ENCODE measurements around the gene ARHGAP23. TPM values are rescaled to one million over a fixed set of nuclear protein-coding genes. Genes with fewer than 3 reads are reported as not detected.

Gene ARHGAP23
- total RNA-seq, 1 experiment from 2014 or later, result 129 TPM

GRCh38 chr17:38418062-38418692 is 10.1 kb upstream of the ARHGAP23 start:
- no peak for DNase-seq
- CTCF ChIA-PET, result interaction anchor here (0.6 kb wide), 1 partner anchor 19 kb away, joined by 14 read pairs; no protein-coding TSS in a partner anchor
- POLR2A ChIA-PET (ENCODE audit: unreplicated experiment), result no interaction called here
- TF ChIP-seq CTCF (conservative IDR thresholded peaks at IDR 0.05), result no peak
- TF ChIP-seq EZH2 (IDR thresholded peaks at IDR 0.05; ENCODE audit: low read depth), result no peak
- no peaks in the 10 kb centered on the region for H3K9me2 ChIP-seq (ENCODE audit: insufficient read depth)
- no peak overlapping the region for H2AFZ ChIP-seq
- H3K79me2 ChIP-seq (ENCODE audit: low read depth), result no peaks in the 10 kb centered on the region
- H3F3A ChIP-seq (ENCODE audit: insufficient read depth, low read depth), result peaks cover 15% of the 10 kb centered on the region; the same call in 1 of the 2 replicates
- BruUV-seq (replicated peaks), result no TSS peak
- H3K27ac ChIP-seq, result no peak overlapping the region
- intact Hi-C loops (cut with micrococcal nuclease; ENCODE audit: unreplicated experiment), result no loop called here
- H3K4me3 ChIP-seq, result no peak overlapping the region
- H3K27me3 ChIP-seq (ENCODE audit: insufficient read depth, low read depth), result peaks cover 20% of the 10 kb centered on the region; the same call in 1 of the 2 replicates
- H3K9me3 ChIP-seq (ENCODE audit: insufficient read depth, low read depth), result no peaks in the 10 kb centered on the region
- H4K20me1 ChIP-seq (ENCODE audit: insufficient read depth), result no peaks in the 10 kb centered on the region
- no peak overlapping the region for H3K4me2 ChIP-seq
- peaks cover 22% of the 10 kb centered on the region for H3K4me1 ChIP-seq (replicated peaks; ENCODE audit: insufficient read depth)
- H3K36me3 ChIP-seq (ENCODE audit: low read depth), result no peaks in the 10 kb centered on the region

GRCh38 chr17:38418693-38419507 is 9.4 kb upstream of the ARHGAP23 start:
- intact Hi-C loops (cut with micrococcal nuclease; ENCODE audit: unreplicated experiment), result no loop called here
- Histone ChIP-seq H3K36me3 (ENCODE audit: low read depth) (no peaks in the 10 kb centered on the region), H3K4me2 (no peak overlapping the region), H4K20me1 (ENCODE audit: insufficient read depth) (no peaks in the 10 kb centered on the region), H3K27ac (no peak overlapping the region), H3F3A (ENCODE audit: insufficient read depth, low read depth) (peaks cover 15% of the 10 kb centered on the region; the same call in 1 of the 2 replicates), H3K79me2 (ENCODE audit: low read depth) (no peaks in the 10 kb centered on the region), H3K9me3 (ENCODE audit: insufficient read depth, low read depth) (no peaks in the 10 kb centered on the region), H3K4me3 (no peak overlapping the region), H3K9me2 (ENCODE audit: insufficient read depth) (no peaks in the 10 kb centered on the region), H3K27me3 (ENCODE audit: insufficient read depth, low read depth) (peaks cover 20% of the 10 kb centered on the region; the same call in 1 of the 2 replicates), H3K4me1 (replicated peaks; ENCODE audit: insufficient read depth) (peaks cover 24% of the 10 kb centered on the region), H2AFZ (no peak overlapping the region)
- no peak for DNase-seq
- TF ChIP-seq EZH2 (IDR thresholded peaks at IDR 0.05; ENCODE audit: low read depth) (no peak), CTCF (conservative IDR thresholded peaks at IDR 0.05) (no peak)
- ChIA-PET CTCF (no interaction called here), POLR2A (ENCODE audit: unreplicated experiment) (no interaction called here)
- BruUV-seq (replicated peaks), result no TSS peak

GRCh38 chr17:38419508-38419981 is 8.7 kb upstream of the ARHGAP23 start:
- no peak overlapping the region for H3K4me2 ChIP-seq
- H3F3A ChIP-seq (ENCODE audit: insufficient read depth, low read depth), result peaks cover 15% of the 10 kb centered on the region; the same call in 1 of the 2 replicates
- no peaks in the 10 kb centered on the region for H3K36me3 ChIP-seq (ENCODE audit: low read depth)
- H3K4me3 ChIP-seq, result no peak overlapping the region
- no peak overlapping the region for H2AFZ ChIP-seq
- DNase-seq, result no peak
- no peaks in the 10 kb centered on the region for H4K20me1 ChIP-seq (ENCODE audit: insufficient read depth)
- H3K27ac ChIP-seq, result no peak overlapping the region
- ChIA-PET POLR2A (ENCODE audit: unreplicated experiment) (interaction anchor here (0.8 kb wide), 1 partner anchor 53 kb away, joined by 4 read pairs; no protein-coding TSS in a partner anchor), CTCF (no interaction called here)
- no TSS peak for BruUV-seq (replicated peaks)
- H3K27me3 ChIP-seq (ENCODE audit: insufficient read depth, low read depth), result peaks cover 20% of the 10 kb centered on the region; the same call in 1 of the 2 replicates
- H3K4me1 ChIP-seq (replicated peaks; ENCODE audit: insufficient read depth), result peaks cover 29% of the 10 kb centered on the region
- no peak for TF ChIP-seq EZH2 (IDR thresholded peaks at IDR 0.05; ENCODE audit: low read depth)
- H3K9me3 ChIP-seq (ENCODE audit: insufficient read depth, low read depth), result no peaks in the 10 kb centered on the region
- no peaks in the 10 kb centered on the region for H3K9me2 ChIP-seq (ENCODE audit: insufficient read depth)
- intact Hi-C loops (cut with micrococcal nuclease; ENCODE audit: unreplicated experiment), result no loop called here
- H3K79me2 ChIP-seq (ENCODE audit: low read depth), result no peaks in the 10 kb centered on the region
